PC-9 (cell line): Measurements from ENCODE around the gene ARHGAP6. TPM values are rescaled to one million over a fixed set of nuclear protein-coding genes. Genes with fewer than 3 reads are reported as not detected.

Source experiments
- BruUV-seq: library from RNA; stranded (reverse); fragments of 400-500 nt; replicated peaks from 2 replicates; lab custom pipeline; 2021; lab: Mats Ljungman, UMichigan
- CTCF ChIA-PET: fragments of 300-600 bp; sonication (Branson Sonifier 250); formaldehyde crosslinking; loops from one replicate; lab custom pipeline; 2022; ENCODE audit warnings: antibody characterized with exemption; lab: Charles Lee
- POLR2A ChIA-PET: fragments of 300-600 bp; sonication (Branson Sonifier 250); formaldehyde crosslinking; loops from one replicate; lab custom pipeline; 2022; ENCODE audit warnings: antibody characterized with exemption; ENCODE audit not compliant: unreplicated experiment; lab: Charles Lee
- DNase-seq, 2 experiments: peaks; one replicate each; pipeline versions ENCODE4 v3.0.0 to v3.0.0-alpha.2; 2015 to 2022; ENCODE audit warnings: mixed read lengths in 1 of 2
- H2AFZ ChIP-seq: fragments of 200-600 bp; sonication (generic); 2 replicates; pipeline ENCODE4 v1.8.1; 2017; ENCODE audit warnings: antibody characterized with exemption
- H3F3A ChIP-seq: fragments of 200-600 bp; sonication (generic); 2 replicates; pipeline ENCODE4 v1.8.1; 2017; ENCODE audit warnings: antibody characterized with exemption, mild to moderate bottlenecking, low read depth; ENCODE audit not compliant: insufficient read depth
- H3K27ac ChIP-seq: fragments of 200-600 bp; sonication (generic); 2 replicates; pipeline ENCODE4 v1.6.1; 2016; ENCODE audit warnings: mixed run types
- H3K27me3 ChIP-seq: fragments of 200-600 bp; sonication (generic); 2 replicates; pipeline ENCODE4 v1.6.1; 2016; ENCODE audit warnings: low read depth, mixed run types; ENCODE audit not compliant: insufficient read depth
- H3K36me3 ChIP-seq: fragments of 200-600 bp; sonication (generic); 2 replicates; pipeline ENCODE4 v1.6.1; 2016; ENCODE audit warnings: low read depth, mixed run types
- H3K4me1 ChIP-seq: fragments of 200-600 bp; sonication (generic); replicated peaks from 2 replicates; pipeline ENCODE4 v1.6.1; 2016; ENCODE audit warnings: mixed run types; ENCODE audit not compliant: insufficient read depth
- H3K4me2 ChIP-seq: fragments of 200-600 bp; sonication (generic); 2 replicates; pipeline ENCODE4 v1.6.1; 2017; ENCODE audit warnings: mixed run types
- H3K4me3 ChIP-seq: fragments of 200-600 bp; sonication (generic); 2 replicates; pipeline ENCODE4 v1.6.1; 2016; ENCODE audit warnings: mixed run types
- H3K79me2 ChIP-seq: fragments of 200-600 bp; sonication (generic); 2 replicates; pipeline ENCODE4 v1.6.1; 2017; ENCODE audit warnings: low read depth, mixed run types
- H3K9me2 ChIP-seq: fragments of 200-600 bp; sonication (generic); 2 replicates; pipeline ENCODE4 v1.8.1; 2017; ENCODE audit warnings: mild to moderate bottlenecking; ENCODE audit not compliant: insufficient read depth
- H3K9me3 ChIP-seq: fragments of 200-600 bp; sonication (generic); 2 replicates; pipeline ENCODE4 v1.8.1; 2016; ENCODE audit warnings: low read depth; ENCODE audit not compliant: insufficient read depth
- H4K20me1 ChIP-seq: fragments of 200-600 bp; sonication (generic); 2 replicates; pipeline ENCODE4 v1.8.1; 2017; ENCODE audit not compliant: insufficient read depth
- CTCF ChIP-seq: fragments of 200-600 bp; sonication (generic); conservative IDR thresholded peaks from 2 replicates; pipeline ENCODE4 v1.6.1; 2017; ENCODE audit warnings: mixed run types, antibody characterized with exemption, mild to moderate bottlenecking, moderate library complexity
- EZH2 ChIP-seq: fragments of 200-600 bp; sonication (generic); IDR thresholded peaks from 2 replicates; pipeline ENCODE4 v1.8.0; 2017; ENCODE audit warnings: antibody characterized with exemption, low read depth
- intact Hi-C: fragments of 100-400 bp; cut with micrococcal nuclease; formaldehyde crosslinking; loops from one replicate; pipeline ENCODE4 v1.10.0; 2022; ENCODE audit not compliant: unreplicated experiment
- total RNA-seq: library from RNA; stranded (reverse); gene quantifications from 2 replicates; pipeline ENCODE4 v1.2.3, GENCODE V29; 2021

ARHGAP6 gene
- total RNA-seq, 1 experiment from 2014 or later = not detected

GRCh38 chrX:11105080-11105479, 560.6 kb downstream of the ARHGAP6 start:
- no peaks in the 10 kb centered on the region for H3K79me2 ChIP-seq
- H3K9me3 ChIP-seq = no peaks in the 10 kb centered on the region
- H3K4me3 ChIP-seq = no peak overlapping the region
- H3K4me1 ChIP-seq = no peaks in the 10 kb centered on the region
- no peaks in the 10 kb centered on the region for H3K27me3 ChIP-seq
- H3K27ac ChIP-seq = no peak overlapping the region
- POLR2A ChIA-PET = no interaction called here
- BruUV-seq = no TSS peak
- CTCF ChIA-PET = no interaction called here
- TF ChIP-seq CTCF = no peak
- no peak for TF ChIP-seq EZH2
- no peak for DNase-seq
- no peaks in the 10 kb centered on the region for H3K36me3 ChIP-seq
- no peaks in the 10 kb centered on the region for H4K20me1 ChIP-seq
- no peaks in the 10 kb centered on the region for H3K9me2 ChIP-seq
- intact Hi-C loops = no loop called here
- H3K4me2 ChIP-seq = no peak overlapping the region
- H3F3A ChIP-seq = no peaks in the 10 kb centered on the region
- no peak overlapping the region for H2AFZ ChIP-seq

GRCh38 chrX:11103751-11104150, 562.0 kb downstream of the ARHGAP6 start:
- Histone ChIP-seq H3K9me3 (no peaks in the 10 kb centered on the region), H3K4me3 (no peak overlapping the region), H3K4me2 (no peak overlapping the region), H2AFZ (no peak overlapping the region), H3F3A (no peaks in the 10 kb centered on the region), H4K20me1 (no peaks in the 10 kb centered on the region), H3K27ac (no peak overlapping the region), H3K79me2 (no peaks in the 10 kb centered on the region), H3K4me1 (no peaks in the 10 kb centered on the region), H3K9me2 (no peaks in the 10 kb centered on the region), H3K36me3 (no peaks in the 10 kb centered on the region), H3K27me3 (no peaks in the 10 kb centered on the region)
- DNase-seq = no peak
- TF ChIP-seq EZH2 (no peak), CTCF (no peak)
- CTCF ChIA-PET = no interaction called here
- POLR2A ChIA-PET = no interaction called here
- intact Hi-C loops = no loop called here
- no TSS peak for BruUV-seq

GRCh38 chrX:11103006-11103405, 562.7 kb downstream of the ARHGAP6 start:
- ChIA-PET POLR2A (no interaction called here), CTCF (interaction anchor here (0.5 kb wide), 1 partner anchor 1494 kb away, joined by 6 read pairs; no protein-coding TSS in a partner anchor)
- no peak for TF ChIP-seq EZH2
- no peak for TF ChIP-seq CTCF
- no peak for DNase-seq
- Histone ChIP-seq H3K27ac (no peak overlapping the region), H3K36me3 (no peaks in the 10 kb centered on the region), H3K4me3 (no peak overlapping the region), H3K4me2 (no peak overlapping the region), H2AFZ (no peak overlapping the region), H3K4me1 (no peaks in the 10 kb centered on the region), H3K9me3 (no peaks in the 10 kb centered on the region), H3F3A (no peaks in the 10 kb centered on the region), H4K20me1 (no peaks in the 10 kb centered on the region), H3K27me3 (no peaks in the 10 kb centered on the region), H3K9me2 (no peaks in the 10 kb centered on the region), H3K79me2 (no peaks in the 10 kb centered on the region)
- intact Hi-C loops = no loop called here
- no TSS peak for BruUV-seq
